RWPE1 (cell line): ENCODE data around the gene NRXN3.

Experiments
- CTCF ChIA-PET: fragments of 350-600 bp; sonication (Branson Sonifier 250); formaldehyde crosslinking; extraction: SDS; loops from one replicate; lab custom pipeline; 2021; lab: Yijun Ruan, JAX
- POLR2A ChIA-PET: fragments of 400-600 bp; formaldehyde crosslinking; extraction: SDS; loops from one replicate; lab custom pipeline; 2020; ENCODE audit warnings: antibody characterized with exemption; ENCODE audit not compliant: low non-redundant PET; lab: Yijun Ruan, JAX
- DNase-seq: peaks from one replicate; pipeline ENCODE4 v3.0.0; 2012; ENCODE audit warnings: low spot score
- H3K27ac ChIP-seq: fragments of 450-650 bp; 2 replicates; pipeline ENCODE4 v1.5.1; 2017
- TF ChIP-seq, protein P1 (sequence below): fragments of 450-650 bp; conservative IDR thresholded peaks from 2 replicates; pipeline ENCODE4 v1.5.1; 2017; ENCODE audit warnings: low read depth, mild to moderate bottlenecking

Gene NRXN3

DNA sequence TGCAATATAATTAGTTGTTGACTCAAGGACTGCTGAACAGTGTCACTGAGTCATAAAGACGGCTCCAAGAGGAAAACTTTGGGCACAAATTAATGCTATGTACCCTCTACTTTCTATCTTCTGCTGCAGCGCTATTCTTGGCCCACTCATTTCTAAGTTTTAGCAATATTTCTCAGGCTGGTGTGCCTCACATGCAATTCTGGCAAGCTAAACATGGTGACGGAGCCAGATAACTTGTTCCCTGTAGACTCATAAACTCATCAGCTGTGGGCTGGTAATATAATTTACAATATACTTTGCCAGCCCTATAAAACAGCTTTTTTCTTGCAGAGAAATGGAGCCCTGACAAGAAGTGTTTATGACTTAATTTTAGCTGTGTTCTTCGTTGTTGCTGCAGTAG, 615.1 kb downstream of the NRXN3 start:
- H3K27ac ChIP-seq = no peak overlapping the region
- POLR2A ChIA-PET = no interaction called here
- CTCF ChIA-PET = no interaction called here
- DNase-seq = no peak
- TF ChIP-seq, protein P1, sequence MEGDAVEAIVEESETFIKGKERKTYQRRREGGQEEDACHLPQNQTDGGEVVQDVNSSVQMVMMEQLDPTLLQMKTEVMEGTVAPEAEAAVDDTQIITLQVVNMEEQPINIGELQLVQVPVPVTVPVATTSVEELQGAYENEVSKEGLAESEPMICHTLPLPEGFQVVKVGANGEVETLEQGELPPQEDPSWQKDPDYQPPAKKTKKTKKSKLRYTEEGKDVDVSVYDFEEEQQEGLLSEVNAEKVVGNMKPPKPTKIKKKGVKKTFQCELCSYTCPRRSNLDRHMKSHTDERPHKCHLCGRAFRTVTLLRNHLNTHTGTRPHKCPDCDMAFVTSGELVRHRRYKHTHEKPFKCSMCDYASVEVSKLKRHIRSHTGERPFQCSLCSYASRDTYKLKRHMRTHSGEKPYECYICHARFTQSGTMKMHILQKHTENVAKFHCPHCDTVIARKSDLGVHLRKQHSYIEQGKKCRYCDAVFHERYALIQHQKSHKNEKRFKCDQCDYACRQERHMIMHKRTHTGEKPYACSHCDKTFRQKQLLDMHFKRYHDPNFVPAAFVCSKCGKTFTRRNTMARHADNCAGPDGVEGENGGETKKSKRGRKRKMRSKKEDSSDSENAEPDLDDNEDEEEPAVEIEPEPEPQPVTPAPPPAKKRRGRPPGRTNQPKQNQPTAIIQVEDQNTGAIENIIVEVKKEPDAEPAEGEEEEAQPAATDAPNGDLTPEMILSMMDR = no peak

DNA sequence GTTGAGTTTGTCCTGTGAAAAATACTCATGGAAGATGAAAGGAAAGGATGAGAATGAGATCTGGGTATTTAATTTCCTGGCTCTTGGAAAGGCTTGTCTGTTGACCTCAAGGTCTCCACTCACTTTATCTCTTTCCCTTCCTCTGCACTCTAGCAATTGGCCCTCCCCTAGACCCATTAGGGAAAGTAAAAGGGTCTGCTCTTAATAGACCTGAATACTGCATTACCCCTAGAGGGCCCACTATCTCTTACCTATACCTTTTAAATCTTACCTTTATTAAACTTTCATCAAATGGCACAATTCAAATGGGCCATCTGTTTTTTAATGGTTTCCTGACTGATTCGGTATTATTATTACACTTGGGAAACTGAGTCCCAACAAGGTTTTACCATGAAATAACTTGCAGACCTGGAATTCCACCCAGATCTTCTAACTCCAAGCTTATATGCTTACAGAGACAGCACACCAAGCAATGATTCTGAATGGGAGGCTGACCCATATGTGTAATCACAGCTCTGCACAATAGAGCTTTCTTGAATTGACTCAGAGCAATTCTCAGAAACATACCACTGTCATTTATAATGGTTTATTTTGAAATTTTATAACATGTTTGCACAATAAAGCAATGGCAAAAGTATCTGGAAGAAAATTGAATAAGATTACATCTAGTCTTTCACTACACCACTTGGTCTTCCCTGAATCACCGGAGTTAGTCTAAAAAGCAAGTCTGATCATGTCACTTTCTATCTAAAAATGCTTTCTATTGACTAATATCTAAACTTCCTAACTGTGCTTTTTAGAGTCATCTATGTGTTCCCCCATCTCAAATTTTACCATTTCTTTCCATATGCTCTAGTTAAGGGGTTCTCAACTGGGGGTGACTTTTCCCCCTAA, 618.5 kb downstream of the NRXN3 start:
- TF ChIP-seq, protein P1 = no peak
- no peak overlapping the region for H3K27ac ChIP-seq
- no peak for DNase-seq
- ChIA-PET CTCF (interaction anchor here (0.6 to 0.7 kb wide), 2 partner anchors 493 to 759 kb away, joined by 3 read pairs; no protein-coding TSS in a partner anchor), POLR2A (no interaction called here)

DNA sequence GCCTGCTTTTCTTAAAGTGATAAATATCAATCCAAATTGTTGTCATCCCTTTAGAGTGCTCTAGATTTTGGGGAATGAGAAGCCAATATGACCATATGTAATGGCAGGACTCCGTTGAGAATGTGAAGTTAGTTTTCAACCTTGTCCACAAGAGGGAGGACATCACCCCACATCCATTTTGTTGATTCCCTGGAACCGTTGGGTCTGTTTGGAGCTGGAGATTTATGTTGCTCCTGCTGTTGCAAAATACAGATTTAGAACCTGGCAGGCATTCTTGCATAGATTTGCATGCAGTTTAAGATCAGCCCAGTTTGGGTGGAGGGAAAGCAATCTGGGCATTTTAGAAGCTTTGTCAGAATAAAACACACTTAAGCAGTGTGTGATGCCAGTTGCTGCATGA, 620.1 kb downstream of the NRXN3 start:
- H3K27ac ChIP-seq = no peak overlapping the region
- CTCF ChIA-PET = interaction anchor here (0.6 to 0.7 kb wide), 2 partner anchors 341 to 606 kb away, joined by 3 read pairs; no protein-coding TSS in a partner anchor
- no peak for DNase-seq
- POLR2A ChIA-PET = no interaction called here
- TF ChIP-seq, protein P1 = no peak

DNA sequence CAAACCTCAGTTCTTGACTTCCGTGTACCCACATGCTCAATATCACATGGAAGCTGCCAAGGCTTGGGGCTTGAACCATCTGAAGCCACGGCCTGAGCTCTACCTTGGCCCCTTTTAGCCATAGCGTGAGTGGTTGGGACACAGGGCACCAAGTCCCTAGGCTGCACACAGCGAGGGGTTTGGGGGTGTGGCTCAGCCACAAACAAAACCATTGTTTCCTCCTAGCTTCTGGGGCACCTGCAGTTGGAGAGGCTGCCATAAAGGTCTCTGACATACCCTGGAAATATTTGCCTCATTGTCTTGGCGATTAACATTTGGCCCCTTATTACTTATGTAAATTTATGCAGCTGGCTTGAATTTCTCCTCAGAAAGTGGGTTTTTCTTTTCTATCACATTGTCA, 628.6 kb downstream of the NRXN3 start:
- no peak for DNase-seq
- POLR2A ChIA-PET = no interaction called here
- no peak overlapping the region for H3K27ac ChIP-seq
- CTCF ChIA-PET = no interaction called here
- TF ChIP-seq, protein P1 = no peak

DNA sequence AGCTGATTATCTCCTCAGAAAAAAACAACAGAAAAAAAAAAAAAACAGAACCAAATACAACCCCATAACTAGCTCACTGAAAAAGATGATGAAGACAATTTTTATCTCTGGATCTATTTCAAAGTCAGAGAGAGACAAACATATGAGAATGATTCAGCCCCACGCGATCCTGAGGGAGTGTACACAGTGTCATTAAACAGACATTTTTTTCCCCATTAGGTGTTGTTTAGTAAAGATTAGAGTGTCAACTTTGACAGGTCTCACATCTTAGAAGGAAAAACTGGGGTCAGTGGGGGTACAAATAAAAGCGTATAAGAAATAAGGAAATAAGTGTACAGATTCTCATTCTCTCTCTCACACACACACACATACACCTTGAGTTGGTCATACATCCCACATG, 635.4 kb downstream of the NRXN3 start:
- no peak for DNase-seq
- ChIA-PET POLR2A (no interaction called here), CTCF (interaction anchor here (0.7 kb wide), 1 partner anchor 9 kb away, joined by 3 read pairs; no protein-coding TSS in a partner anchor)
- TF ChIP-seq, protein P1 = no peak
- H3K27ac ChIP-seq = no peak overlapping the region

DNA sequence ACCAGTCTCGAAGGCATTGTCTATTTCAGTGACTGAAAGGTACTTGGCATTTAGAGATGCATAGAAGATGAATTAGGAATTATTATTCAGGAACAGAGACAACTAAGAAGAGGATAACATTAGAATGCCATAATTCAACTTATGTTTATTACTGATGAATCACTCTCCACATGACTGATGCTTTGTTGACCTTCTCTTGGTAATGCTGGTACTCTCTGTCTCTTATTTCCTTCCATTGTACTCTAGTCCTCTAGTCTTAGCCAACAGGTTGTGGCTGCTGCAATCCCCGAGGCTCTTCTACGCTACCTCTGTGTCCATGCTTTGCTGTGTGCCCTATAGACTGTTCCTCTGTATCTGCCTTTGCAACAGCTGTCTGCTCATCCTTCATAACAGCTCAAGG, 652.9 kb downstream of the NRXN3 start:
- TF ChIP-seq, protein P1 = no peak
- no peak overlapping the region for H3K27ac ChIP-seq
- POLR2A ChIA-PET = no interaction called here
- no peak for DNase-seq
- CTCF ChIA-PET = no interaction called here
